LoVo (cell line): ENCODE measurements around the gene COX6A1.

Experiments used
- DNase-seq: peaks from one replicate; pipeline ENCODE4 v3.0.0-alpha.2; 2016; ENCODE audit warnings: low spot score

COX6A1 gene

GRCh38 chr12:120437735-120438494, at the start of gene COX6A1:
Gene COX6A1 (plus strand): TSS chr12:120438113. CDS start chr12:120438127, 14 bp downstream.
- peak; percentile 100 for DNase-seq

- DNase-seq, result no peak
These were observed 49.0 kb upstream of the COX6A1 start for GRCh38 chr12:120388691-120389481.

GRCh38 chr12:120390540-120391120, 47.3 kb upstream of the COX6A1 start:
- no peak for DNase-seq

DNA sequence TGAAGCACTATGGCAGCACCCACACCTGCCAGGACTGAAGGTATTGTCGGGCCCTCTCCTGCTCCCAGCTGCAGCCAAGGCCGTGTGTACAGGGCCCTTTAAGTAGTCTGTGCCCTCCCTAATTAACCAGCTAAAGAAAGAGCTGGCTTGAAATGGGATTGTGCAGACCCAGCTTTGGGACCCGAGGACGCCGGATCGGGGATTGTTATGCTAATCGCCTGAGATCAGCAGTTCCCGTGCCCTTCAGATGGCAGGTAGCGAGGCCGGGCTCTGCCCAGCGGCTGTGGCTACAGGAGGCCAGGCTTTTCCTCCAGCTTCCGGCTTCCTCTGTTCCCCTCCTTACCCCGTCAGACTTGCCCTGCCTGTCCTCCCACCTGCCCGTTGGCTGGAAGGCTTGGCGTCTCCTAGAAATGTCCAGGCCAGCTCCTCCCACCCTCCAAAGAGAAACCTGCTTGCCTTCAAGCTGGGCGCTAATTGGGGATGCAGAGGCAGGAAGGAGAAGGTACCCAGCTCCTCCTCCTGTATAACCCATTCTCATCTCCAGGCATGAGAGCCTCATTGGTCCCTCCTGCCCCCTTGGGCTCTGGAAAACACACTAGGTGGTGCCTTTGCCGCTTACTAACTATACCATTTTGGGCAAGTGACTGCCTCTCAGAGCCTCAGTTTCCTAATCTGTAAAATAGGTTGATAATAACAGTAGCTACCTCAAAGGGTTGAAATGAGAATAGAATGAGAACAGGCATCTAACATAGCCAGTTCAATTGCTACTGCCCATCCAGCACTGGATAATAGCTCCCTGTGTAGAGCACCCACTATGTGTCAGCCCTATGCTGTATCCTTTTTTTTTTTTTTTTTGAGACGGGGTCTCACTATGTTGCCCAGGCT, 43.2 kb upstream of the COX6A1 start:
- no peak for DNase-seq

DNA sequence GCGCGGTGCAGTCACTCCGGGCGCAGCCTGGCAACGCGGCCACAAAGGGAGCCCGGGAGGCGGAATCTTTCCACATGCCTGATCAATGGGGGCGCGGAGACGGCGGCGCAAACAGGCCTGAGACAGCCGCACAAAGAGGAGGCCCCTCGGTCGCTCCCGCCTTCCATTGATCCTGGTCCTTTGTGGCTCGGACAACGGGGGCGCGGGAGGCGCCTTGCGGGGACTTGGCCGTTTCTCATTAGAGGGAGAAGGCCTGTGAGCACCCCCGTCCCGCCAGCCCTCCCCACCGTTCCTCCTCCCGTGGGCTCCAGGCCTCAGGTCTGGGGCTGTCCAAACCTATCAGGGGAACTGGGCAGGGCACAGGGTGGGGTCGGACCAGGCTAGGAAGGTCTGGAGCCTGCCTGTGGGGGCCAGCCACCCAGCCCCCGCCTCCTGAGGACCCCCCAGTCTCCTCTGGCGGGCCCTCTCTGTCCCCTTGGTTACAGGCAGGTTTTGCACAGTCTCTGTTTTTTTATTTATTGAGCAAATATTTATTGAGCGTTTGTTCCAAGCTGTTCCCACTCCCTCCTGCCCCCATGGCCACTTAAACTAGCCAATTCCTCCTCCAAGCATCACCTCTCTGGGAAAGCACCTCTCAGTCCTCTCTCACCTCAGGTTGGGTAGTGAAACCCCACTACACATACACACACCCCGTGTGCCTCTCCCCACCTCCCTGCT, 39.9 kb upstream of the COX6A1 start:
- no peak for DNase-seq

GRCh38 chr12:120399531-120399930, 38.4 kb upstream of the COX6A1 start:
- no peak for DNase-seq

DNA sequence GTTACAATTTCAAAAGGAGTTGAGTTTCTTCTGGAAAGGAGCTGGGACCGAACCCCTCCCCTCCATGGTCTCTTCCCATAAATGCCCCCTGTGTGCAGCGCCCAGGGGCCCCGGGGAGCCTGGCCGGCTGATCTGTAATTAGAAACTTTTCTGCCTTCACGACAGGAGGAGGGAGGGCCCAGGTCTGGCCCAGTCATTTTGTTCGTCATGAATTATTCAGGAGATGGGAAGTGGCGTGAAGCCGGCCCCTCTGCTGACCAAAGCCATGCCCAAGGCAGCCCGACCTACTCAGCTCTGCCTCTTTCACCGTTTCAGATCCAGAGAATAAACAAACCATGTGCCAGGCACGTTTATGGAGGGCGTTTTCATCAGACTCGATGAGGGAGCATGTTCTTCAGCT, 35.7 kb upstream of the COX6A1 start:
- no peak for DNase-seq

GRCh38 chr12:120403869-120404268, 34.0 kb upstream of the COX6A1 start:
- DNase-seq, result no peak

- no peak for DNase-seq
These were observed 33.6 kb upstream of the COX6A1 start for GRCh38 chr12:120404271-120404670.

DNA sequence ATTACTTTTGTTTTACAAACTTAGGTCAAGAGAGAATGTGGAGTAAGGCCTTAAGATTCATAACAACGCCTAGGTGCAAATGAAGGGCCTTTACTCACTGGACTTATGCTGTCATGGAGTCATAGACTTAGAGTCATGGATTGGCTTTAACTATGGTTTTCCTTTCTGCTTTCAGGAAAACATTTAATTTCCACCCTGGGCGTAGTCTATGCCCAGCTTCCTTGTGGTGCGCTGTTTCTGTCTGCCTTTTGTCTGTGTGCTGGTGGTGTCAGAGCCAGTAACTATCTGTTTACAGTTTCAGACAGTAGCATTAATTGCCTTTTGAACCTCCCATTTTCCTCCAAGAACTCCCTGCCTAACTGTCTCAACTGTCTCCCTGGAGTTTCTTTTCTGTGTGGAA, 31.8 kb upstream of the COX6A1 start:
- no peak for DNase-seq

GRCh38 chr12:120406553-120406952, 31.4 kb upstream of the COX6A1 start:
- DNase-seq, result no peak

- DNase-seq, result no peak
These were observed 29.1 kb upstream of the COX6A1 start for GRCh38 chr12:120408771-120409170.

DNA sequence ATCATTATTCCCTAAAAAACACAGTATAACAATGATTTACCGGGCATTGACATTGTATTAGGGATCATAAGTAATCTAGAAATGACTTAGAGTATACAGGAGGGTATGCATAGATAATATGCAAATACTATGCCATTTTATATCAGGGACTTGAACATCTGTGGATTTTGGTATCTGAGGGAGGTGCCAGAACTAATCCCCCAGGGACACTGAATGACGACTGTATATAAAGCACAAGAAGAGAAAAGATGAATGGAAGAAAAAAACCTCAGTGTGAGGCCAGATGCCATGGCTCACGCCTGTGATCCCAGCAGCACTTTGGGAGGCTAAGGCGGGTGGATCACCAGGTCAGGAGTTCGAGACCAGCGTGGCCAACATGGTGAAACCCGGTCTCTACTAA, 25.5 kb upstream of the COX6A1 start:
- DNase-seq, result no peak

DNA sequence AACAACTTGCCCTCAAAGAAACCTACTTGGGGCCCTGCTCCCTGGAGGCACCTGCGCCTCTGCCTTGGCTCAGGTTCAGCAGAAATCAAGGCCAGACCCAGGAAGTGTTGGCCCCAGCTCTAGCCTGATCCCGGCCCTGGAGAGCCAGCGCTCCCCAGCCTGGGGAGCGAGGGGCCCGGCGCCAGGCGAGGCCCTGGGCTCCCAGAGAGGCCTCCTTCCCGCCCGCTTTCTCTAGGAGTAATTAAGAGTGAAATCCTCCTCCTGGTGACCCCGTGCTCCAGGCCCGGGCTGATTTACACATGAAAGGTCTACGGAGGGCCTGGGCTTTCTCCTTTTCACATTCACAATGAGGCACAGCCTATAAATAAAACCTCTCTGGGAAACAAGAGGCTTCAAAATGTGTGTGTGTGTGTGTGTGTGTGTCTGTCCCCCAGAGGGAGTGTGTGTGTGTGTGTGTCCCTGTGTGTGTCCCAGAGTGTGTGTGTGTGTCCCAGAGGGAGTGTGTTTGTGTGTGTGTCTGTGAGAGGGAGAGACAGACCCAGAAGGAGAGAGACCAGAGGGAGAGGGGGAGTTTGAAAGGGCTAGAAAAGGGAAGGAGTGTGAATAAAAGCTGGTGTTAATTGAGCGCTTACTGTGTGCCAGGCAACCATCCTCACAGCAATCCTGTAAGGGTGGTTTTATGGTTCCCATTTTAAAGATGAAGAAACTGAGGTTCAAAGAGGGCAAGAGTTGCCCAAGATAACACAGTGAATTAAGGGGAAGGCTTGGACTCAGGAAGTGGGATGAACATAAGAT, 23.8 kb upstream of the COX6A1 start:
- DNase-seq, result no peak

DNA sequence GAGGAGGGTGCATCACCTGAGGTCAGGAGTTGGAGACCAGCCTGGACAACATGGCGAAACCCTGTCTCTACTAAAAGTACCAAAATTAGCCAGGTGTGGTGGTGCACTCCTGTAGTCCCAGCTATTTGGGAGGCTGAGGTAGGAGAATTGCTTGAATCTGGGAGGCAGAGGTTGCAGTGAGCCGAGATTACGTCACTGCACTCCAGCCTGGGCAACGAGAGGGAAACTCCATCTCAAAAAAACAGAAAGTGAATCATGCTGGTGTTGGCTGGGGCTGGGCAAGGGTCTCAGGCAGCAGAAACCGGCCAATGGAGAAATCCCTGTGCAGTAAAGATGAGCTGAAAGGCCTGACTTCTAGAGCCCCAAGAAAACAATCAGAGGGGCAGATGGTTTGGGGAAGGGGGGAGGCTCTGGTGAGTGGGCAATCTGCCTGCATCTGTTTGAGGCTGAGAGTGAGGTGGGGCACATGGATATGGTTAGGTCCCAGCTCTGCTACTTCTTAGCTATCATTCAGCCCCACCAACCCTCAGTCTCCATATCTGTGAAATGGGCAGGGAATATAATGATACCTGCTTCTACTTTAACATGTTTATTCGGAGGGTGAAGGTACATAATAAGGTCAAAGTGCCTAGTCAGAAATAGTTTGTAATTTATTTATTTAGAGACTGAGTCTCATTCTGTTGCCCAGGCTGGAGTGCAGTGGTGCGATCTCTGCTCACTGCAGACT, 21.3 kb upstream of the COX6A1 start:
- DNase-seq, result no peak

DNA sequence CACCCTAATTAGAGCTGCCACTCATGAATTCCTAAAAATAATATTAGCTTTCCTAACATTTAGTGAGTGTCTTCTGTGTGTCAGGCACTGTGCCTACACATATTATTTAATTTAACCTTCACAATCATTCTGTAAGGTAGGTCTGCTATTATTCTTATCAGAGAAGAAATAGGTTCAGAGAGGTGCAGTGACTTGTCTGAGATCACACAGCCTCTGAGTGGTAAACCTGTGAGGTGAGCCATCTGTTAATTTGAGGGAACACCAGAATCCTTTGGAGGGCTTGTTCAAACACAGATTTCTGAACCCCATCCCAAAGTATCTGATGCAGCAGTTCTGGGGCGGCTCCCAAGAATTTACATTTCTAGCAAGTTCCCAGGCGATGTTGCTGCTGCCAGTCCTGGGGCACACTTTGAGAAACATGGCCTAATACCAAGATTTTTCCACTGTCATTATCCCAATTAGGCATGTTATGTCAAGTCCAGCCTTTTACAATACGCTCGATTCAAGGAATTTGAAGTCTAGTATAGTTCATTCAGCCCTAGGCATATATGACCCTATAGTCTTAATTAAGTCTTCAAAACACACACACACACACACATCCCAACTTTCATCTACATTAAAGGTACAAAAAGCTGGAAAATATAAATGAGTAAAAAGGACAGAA, 19.9 kb upstream of the COX6A1 start:
- DNase-seq, result no peak

GRCh38 chr12:120421701-120422100, 16.2 kb upstream of the COX6A1 start:
- DNase-seq, result no peak

GRCh38 chr12:120422892-120423456, 14.9 kb upstream of the COX6A1 start:
- no peak for DNase-seq

DNA sequence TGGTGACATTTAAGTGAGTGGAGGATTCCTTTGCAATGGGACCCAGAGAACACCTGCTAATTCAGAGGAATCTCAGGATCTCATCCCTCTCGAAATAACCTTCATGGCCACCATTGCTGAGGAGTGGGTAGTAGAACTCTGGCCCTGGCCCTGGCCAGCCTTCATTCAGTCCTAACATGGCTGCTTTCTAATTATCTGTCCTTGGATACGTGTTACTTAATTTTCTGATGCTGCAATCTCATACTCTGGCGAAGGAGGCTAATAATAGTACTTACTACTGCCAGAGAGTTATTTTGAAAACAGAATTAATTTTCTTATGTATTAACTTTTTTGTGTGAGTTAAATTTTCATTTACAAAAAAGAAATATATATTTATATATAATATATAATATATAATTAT, 12.1 kb upstream of the COX6A1 start:
- DNase-seq, result no peak
